Loucy (cell line): Measurements from ENCODE around the gene NRCAM.

Source experiments
- H2AFZ ChIP-seq: fragments of 200-600 bp; sonication (generic); 2 replicates; pipeline ENCODE4 v1.6.0; 2016; ENCODE audit warnings: antibody characterized with exemption, mild to moderate bottlenecking, low read length, moderate library complexity
- H3F3A ChIP-seq: fragments of 200-600 bp; 2 replicates; pipeline ENCODE4 v1.6.0; 2016; ENCODE audit warnings: antibody characterized with exemption, low read depth, mild to moderate bottlenecking
- H3K27me3 ChIP-seq: fragments of 200-600 bp; sonication (generic); 2 replicates; pipeline ENCODE4 v1.6.1; 2014; ENCODE audit warnings: low read length, mild to moderate bottlenecking; ENCODE audit not compliant: insufficient read depth, poor library complexity, severe bottlenecking
- H3K36me3 ChIP-seq: fragments of 200-600 bp; sonication (generic); 2 replicates; pipeline ENCODE4 v1.6.1; 2016; ENCODE audit warnings: low read length; ENCODE audit not compliant: insufficient read depth
- H3K4me1 ChIP-seq: fragments of 200-600 bp; sonication (generic); 2 replicates; pipeline ENCODE4 v1.5.1; 2014; ENCODE audit warnings: low read length, mild to moderate bottlenecking; ENCODE audit not compliant: insufficient read depth, poor library complexity, severe bottlenecking
- H3K4me2 ChIP-seq: fragments of 200-600 bp; sonication (generic); 2 replicates; pipeline ENCODE4 v1.6.0; 2014; ENCODE audit warnings: antibody characterized with exemption, low read length, low read depth, mild to moderate bottlenecking; ENCODE audit not compliant: poor library complexity, severe bottlenecking
- H3K4me3 ChIP-seq: fragments of 200-600 bp; sonication (generic); 2 replicates; pipeline ENCODE4 v1.5.1; 2014; ENCODE audit warnings: low read length, mild to moderate bottlenecking, mixed read lengths; ENCODE audit not compliant: poor library complexity, severe bottlenecking
- H3K79me2 ChIP-seq: fragments of 200-600 bp; sonication (generic); 2 replicates; pipeline ENCODE4 v1.6.1; 2014; ENCODE audit warnings: low read length; ENCODE audit not compliant: insufficient read depth
- H3K9ac ChIP-seq: fragments of 200-600 bp; sonication (generic); 2 replicates; pipeline ENCODE4 v1.6.0; 2014; ENCODE audit warnings: mild to moderate bottlenecking, low read depth, low read length, moderate library complexity; ENCODE audit not compliant: poor library complexity, severe bottlenecking
- H3K9me2 ChIP-seq: fragments of 200-600 bp; sonication (generic); replicated peaks from 2 replicates; pipeline ENCODE4 v1.6.1; 2016; ENCODE audit warnings: low read depth, low read length, mixed read lengths
- H3K9me3 ChIP-seq: fragments of 200-600 bp; sonication (generic); 2 replicates; pipeline ENCODE4 v1.6.1; 2014; ENCODE audit warnings: mild to moderate bottlenecking, antibody characterized with exemption, low read length, low read depth; ENCODE audit not compliant: insufficient read depth
- H4K20me1 ChIP-seq: fragments of 200-600 bp; sonication (generic); 2 replicates; pipeline ENCODE4 v1.6.0; 2014; ENCODE audit warnings: antibody characterized with exemption, low read length, mild to moderate bottlenecking; ENCODE audit not compliant: insufficient read depth, poor library complexity, severe bottlenecking
- EZH2phosphoT487 ChIP-seq: fragments of 200-600 bp; IDR thresholded peaks from 2 replicates; pipeline ENCODE4 v1.6.1; 2018; ENCODE audit warnings: antibody characterized with exemption, mild to moderate bottlenecking, moderate library complexity, borderline replicate concordance
- TF ChIP-seq, protein P1 (sequence below): fragments of 200-600 bp; sonication (generic); conservative IDR thresholded peaks from 2 replicates; pipeline ENCODE4 v1.5.1; 2014; ENCODE audit warnings: mild to moderate bottlenecking, antibody characterized with exemption, low read length

The NRCAM gene

DNA sequence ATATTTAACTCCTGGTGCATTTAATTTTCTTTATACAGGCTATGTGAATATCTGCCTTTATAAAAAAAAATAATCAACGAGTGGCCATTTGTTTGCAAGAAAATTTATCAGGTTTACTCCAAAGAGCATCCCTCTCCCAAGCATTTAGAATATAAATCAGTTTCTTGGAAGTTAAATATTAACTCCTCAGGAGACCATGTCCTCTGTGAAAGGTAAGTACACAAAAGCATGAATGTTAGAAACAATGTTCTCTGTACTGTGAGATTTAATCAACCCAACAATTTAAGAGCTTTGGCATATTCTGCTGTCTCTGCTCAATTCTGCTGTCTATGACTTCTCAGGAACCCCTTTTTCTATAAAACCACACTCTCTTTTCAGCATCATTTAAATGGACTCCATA lies 206.8 kb downstream of the NRCAM start:
- Histone ChIP-seq H2AFZ (no peak overlapping the region), H3K4me1 (no peaks in the 10 kb centered on the region), H3K4me2 (no peak overlapping the region), H3K9me2 (no peaks in the 10 kb centered on the region), H3K79me2 (no peaks in the 10 kb centered on the region), H3K27me3 (no peaks in the 10 kb centered on the region), H3K9ac (no peak overlapping the region), H3F3A (no peaks in the 10 kb centered on the region), H3K9me3 (0 out of 2 replicates have a peak, but pooled peaks cover 2% of the 10 kb centered on the region), H3K36me3 (no peaks in the 10 kb centered on the region), H3K4me3 (no peak overlapping the region), H4K20me1 (no peaks in the 10 kb centered on the region)
- no peak for TF ChIP-seq EZH2phosphoT487
- TF ChIP-seq, protein P1, sequence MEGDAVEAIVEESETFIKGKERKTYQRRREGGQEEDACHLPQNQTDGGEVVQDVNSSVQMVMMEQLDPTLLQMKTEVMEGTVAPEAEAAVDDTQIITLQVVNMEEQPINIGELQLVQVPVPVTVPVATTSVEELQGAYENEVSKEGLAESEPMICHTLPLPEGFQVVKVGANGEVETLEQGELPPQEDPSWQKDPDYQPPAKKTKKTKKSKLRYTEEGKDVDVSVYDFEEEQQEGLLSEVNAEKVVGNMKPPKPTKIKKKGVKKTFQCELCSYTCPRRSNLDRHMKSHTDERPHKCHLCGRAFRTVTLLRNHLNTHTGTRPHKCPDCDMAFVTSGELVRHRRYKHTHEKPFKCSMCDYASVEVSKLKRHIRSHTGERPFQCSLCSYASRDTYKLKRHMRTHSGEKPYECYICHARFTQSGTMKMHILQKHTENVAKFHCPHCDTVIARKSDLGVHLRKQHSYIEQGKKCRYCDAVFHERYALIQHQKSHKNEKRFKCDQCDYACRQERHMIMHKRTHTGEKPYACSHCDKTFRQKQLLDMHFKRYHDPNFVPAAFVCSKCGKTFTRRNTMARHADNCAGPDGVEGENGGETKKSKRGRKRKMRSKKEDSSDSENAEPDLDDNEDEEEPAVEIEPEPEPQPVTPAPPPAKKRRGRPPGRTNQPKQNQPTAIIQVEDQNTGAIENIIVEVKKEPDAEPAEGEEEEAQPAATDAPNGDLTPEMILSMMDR, result no peak

DNA sequence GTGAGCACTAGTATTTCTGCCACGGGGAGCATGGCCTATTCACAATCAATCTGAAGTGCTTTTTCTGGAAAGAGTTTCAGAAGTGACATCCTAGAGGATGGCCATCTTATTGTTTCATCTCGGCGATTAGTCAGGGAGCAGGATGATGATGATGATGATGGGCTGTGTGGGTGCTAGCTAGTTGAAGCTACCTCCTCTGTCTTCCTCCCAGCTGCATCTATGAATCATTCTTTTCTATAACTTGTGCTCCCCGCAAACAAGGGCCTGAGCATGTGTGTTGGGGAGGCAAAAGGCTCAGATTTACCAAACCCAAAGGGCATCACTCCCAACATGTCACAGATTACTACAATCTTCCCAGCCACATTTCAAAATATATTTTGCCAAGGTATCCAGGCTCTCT lies 207.4 kb downstream of the NRCAM start:
- H3K27me3 ChIP-seq, result no peaks in the 10 kb centered on the region
- TF ChIP-seq, protein P1, result no peak
- TF ChIP-seq EZH2phosphoT487, result no peak
- H3F3A ChIP-seq, result no peaks in the 10 kb centered on the region
- H3K4me3 ChIP-seq, result no peak overlapping the region
- no peaks in the 10 kb centered on the region for H3K9me3 ChIP-seq
- H3K4me2 ChIP-seq, result no peak overlapping the region
- H3K79me2 ChIP-seq, result no peaks in the 10 kb centered on the region
- H3K9ac ChIP-seq, result no peak overlapping the region
- H2AFZ ChIP-seq, result no peak overlapping the region
- no peaks in the 10 kb centered on the region for H4K20me1 ChIP-seq
- H3K9me2 ChIP-seq, result no peaks in the 10 kb centered on the region
- H3K36me3 ChIP-seq, result no peaks in the 10 kb centered on the region
- no peaks in the 10 kb centered on the region for H3K4me1 ChIP-seq

DNA sequence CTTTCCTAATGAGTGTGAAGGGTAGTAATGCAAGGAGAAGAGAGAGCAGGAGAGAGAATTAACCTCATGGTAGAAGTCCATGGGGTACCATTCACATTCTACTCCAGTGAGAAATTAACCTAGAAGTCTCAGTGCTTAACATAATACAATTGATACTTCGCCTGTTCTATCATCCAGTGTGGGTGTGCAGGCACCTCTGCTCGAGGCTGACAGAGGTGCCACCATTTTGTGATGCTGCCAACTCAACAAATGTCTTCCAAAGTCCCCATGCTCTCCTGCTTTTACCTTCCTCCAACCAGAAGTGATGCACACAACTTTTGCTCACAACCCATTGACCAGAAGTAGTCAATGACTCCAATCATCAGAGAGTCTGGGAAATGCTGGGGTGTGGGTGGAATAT lies 207.8 kb downstream of the NRCAM start:
- Histone ChIP-seq H3K79me2 (no peaks in the 10 kb centered on the region), H3K9ac (no peak overlapping the region), H3K9me2 (no peaks in the 10 kb centered on the region), H3K4me3 (no peak overlapping the region), H3K9me3 (no peaks in the 10 kb centered on the region), H2AFZ (no peak overlapping the region), H3K27me3 (no peaks in the 10 kb centered on the region), H3F3A (no peaks in the 10 kb centered on the region), H3K4me2 (no peak overlapping the region), H3K4me1 (no peaks in the 10 kb centered on the region), H3K36me3 (no peaks in the 10 kb centered on the region), H4K20me1 (no peaks in the 10 kb centered on the region)
- TF ChIP-seq EZH2phosphoT487, result no peak
- TF ChIP-seq, protein P1, result no peak
